Measurements from ENCODE around the gene CCDC15.

GRCh38 chr11:125025968-125026367, 72.0 kb downstream of the CCDC15 start:
- TF ChIP-seq CTCF (IDR thresholded peaks at IDR 0.05) (no peak), POLR2A (IDR thresholded peaks at IDR 0.05) (no peak)
